Activated CD8-positive, alpha-beta memory T cell treated with anti-CD3 and anti-CD28 coated beads, Interleukin-2, amount 10 ng/mL, durations not matched to agents 7 days and 5 days (primary cell): ENCODE measurements around the gene SLC17A9. TPM values are rescaled to one million over a fixed set of nuclear protein-coding genes. Genes with fewer than 3 reads are reported as not detected.
A peak's percentile ranks its signal among the peaks of the same experiment; 100 is the strongest.

ENCODE experiments used
- ATAC-seq: fragments of 150-1000 bp; cut with Tn5 transposase; one replicate; pipeline ENCODE4 v1.10.0; 2021; ENCODE audit warnings: moderate library complexity
- CTCF ChIA-PET: fragments of 350-600 bp; sonication (Branson Sonifier 250); formaldehyde crosslinking; loops from one replicate; lab custom pipeline; 2021; ENCODE audit warnings: antibody characterized with exemption; lab: Charles Lee
- DNase-seq: peaks from one replicate; pipeline ENCODE4 v3.0.0-alpha.2; 2020
- H3K27ac Mint-ChIP-seq: one replicate; pipeline ENCODE4 v1.8.0; 2021; ENCODE audit warnings: mild to moderate bottlenecking, mixed read lengths
- H3K27me3 Mint-ChIP-seq: one replicate; pipeline ENCODE4 v1.8.0; 2021; ENCODE audit warnings: mixed read lengths
- H3K36me3 Mint-ChIP-seq: one replicate; pipeline ENCODE4 v1.8.0; 2021; ENCODE audit warnings: mild to moderate bottlenecking, mixed read lengths
- H3K4me1 Mint-ChIP-seq: one replicate; pipeline ENCODE4 v1.8.0; 2021; ENCODE audit warnings: mixed read lengths
- H3K4me3 Mint-ChIP-seq: one replicate; pipeline ENCODE4 v1.8.0; 2021; ENCODE audit warnings: mild to moderate bottlenecking, moderate library complexity, mixed read lengths
- H3K9me3 Mint-ChIP-seq: one replicate; pipeline ENCODE4 v1.8.0; 2022; ENCODE audit warnings: low read depth, mixed read lengths
- total RNA-seq, 2 experiments: library from RNA; stranded (reverse); gene quantifications; one replicate each; pipeline ENCODE4 v1.2.3, GENCODE V29; 2021

SLC17A9 gene
- total RNA-seq, 2 experiments from 2014 or later: 26.1 to 34.1 TPM

- peaks cover 22% of the 10 kb centered on the region for H3K4me1 Mint-ChIP-seq
- CTCF ChIA-PET: interaction anchor here (3.6 kb wide), 1 partner anchor 36 kb away, joined by 27 read pairs; no protein-coding TSS in a partner anchor
- ATAC-seq (no peak), DNase-seq (no peak)
- no peaks in the 10 kb centered on the region for H3K9me3 Mint-ChIP-seq
- H3K4me3 Mint-ChIP-seq: no peak within 1 kb of the TSS
- H3K27ac Mint-ChIP-seq: peak within 1 kb of the TSS; percentile 40
- H3K27me3 Mint-ChIP-seq: peaks cover 72% of the 10 kb centered on the region
- H3K36me3 Mint-ChIP-seq: no peaks in the 10 kb centered on the region
Measured at GRCh38 chr20:63006540-63007359, 54.2 kb downstream of the SLC17A9 start, which contains the start of gene BHLHE23. Gene BHLHE23, minus strand, starts transcription at chr20:63006964. Its CDS starts 190 bp downstream, at chr20:63006774.

- DNase-seq (no peak), ATAC-seq (no peak)
- Mint-ChIP-seq H3K4me3 (no peak overlapping the region), H3K27ac (no peak overlapping the region), H3K27me3 (peaks cover 71% of the 10 kb centered on the region), H3K36me3 (no peaks in the 10 kb centered on the region), H3K4me1 (peaks cover 22% of the 10 kb centered on the region), H3K9me3 (no peaks in the 10 kb centered on the region)
- CTCF ChIA-PET: interaction anchor here (3.6 kb wide), 1 partner anchor 37 kb away, joined by 27 read pairs; no protein-coding TSS in a partner anchor
Measured at GRCh38 chr20:63007360-63007645, 54.8 kb downstream of the SLC17A9 start.

GRCh38 chr20:63007646-63008488 lies 55.4 kb downstream of the SLC17A9 start:
- H3K27ac Mint-ChIP-seq: no peak overlapping the region
- H3K4me3 Mint-ChIP-seq: no peak overlapping the region
- ATAC-seq (no peak), DNase-seq (no peak)
- CTCF ChIA-PET: interaction anchor here (1.0 to 3.6 kb wide), 9 partner anchors 12 to 212 kb away, joined by 3 to 28 read pairs (median 4); partner anchors contain the start of gene MRGBP
- H3K36me3 Mint-ChIP-seq: no peaks in the 10 kb centered on the region
- peaks cover 3% of the 10 kb centered on the region for H3K9me3 Mint-ChIP-seq
- peaks cover 71% of the 10 kb centered on the region for H3K27me3 Mint-ChIP-seq
- peaks cover 22% of the 10 kb centered on the region for H3K4me1 Mint-ChIP-seq

GRCh38 chr20:63008541-63009044 lies 56.1 kb downstream of the SLC17A9 start:
- ATAC-seq: no peak
- CTCF ChIA-PET: interaction anchor here (0.8 to 3.6 kb wide), 21 partner anchors 9 to 216 kb away, joined by 3 to 28 read pairs (median 4); partner anchors contain the start of genes DIDO1, MRGBP and TCFL5
- H3K4me1 Mint-ChIP-seq: peaks cover 22% of the 10 kb centered on the region

GRCh38 chr20:63009045-63009961 lies 56.8 kb downstream of the SLC17A9 start:
- Mint-ChIP-seq H3K36me3 (peaks cover 3% of the 10 kb centered on the region), H3K27me3 (peaks cover 72% of the 10 kb centered on the region), H3K9me3 (peaks cover 8% of the 10 kb centered on the region), H3K4me1 (peaks cover 22% of the 10 kb centered on the region), H3K27ac (no peak overlapping the region), H3K4me3 (no peak overlapping the region)
- peak; percentile 82 for ATAC-seq
- DNase-seq: peak; percentile 86
- CTCF ChIA-PET: interaction anchor here (0.8 to 3.6 kb wide), 23 partner anchors 9 to 217 kb away, joined by 3 to 28 read pairs (median 4); partner anchors contain the start of genes DIDO1, MRGBP and TCFL5

More at GRCh38 chr20:63008541-63009044, 56.1 kb downstream of the SLC17A9 start:
- Mint-ChIP-seq H3K4me3 (no peak overlapping the region), H3K27ac (no peak overlapping the region), H3K36me3 (no peaks in the 10 kb centered on the region), H3K9me3 (peaks cover 5% of the 10 kb centered on the region), H3K27me3 (peaks cover 71% of the 10 kb centered on the region)
- no peak for DNase-seq

- Mint-ChIP-seq H3K36me3 (peaks cover 5% of the 10 kb centered on the region), H3K9me3 (peaks cover 8% of the 10 kb centered on the region), H3K4me1 (peaks cover 18% of the 10 kb centered on the region), H3K4me3 (peak overlapping the region; percentile 70), H3K27ac (peak overlapping the region; percentile 72), H3K27me3 (peaks cover 74% of the 10 kb centered on the region)
- CTCF ChIA-PET: interaction anchor here (0.7 to 3.6 kb wide), 8 partner anchors 16 to 188 kb away, joined by 3 to 28 read pairs (median 6); partner anchors contain the start of gene TCFL5
- ATAC-seq (peak; percentile 69), DNase-seq (peak; percentile 91)
Measured at GRCh38 chr20:63009988-63010769, 57.7 kb downstream of the SLC17A9 start.

- H3K27me3 Mint-ChIP-seq: peaks cover 67% of the 10 kb centered on the region
- no peak for ATAC-seq
- no peak overlapping the region for H3K4me3 Mint-ChIP-seq
- H3K36me3 Mint-ChIP-seq: peaks cover 5% of the 10 kb centered on the region
- peaks cover 18% of the 10 kb centered on the region for H3K4me1 Mint-ChIP-seq
- DNase-seq: no peak
- no peak overlapping the region for H3K27ac Mint-ChIP-seq
- H3K9me3 Mint-ChIP-seq: peaks cover 8% of the 10 kb centered on the region
- CTCF ChIA-PET: interaction anchor here (0.8 to 2.1 kb wide), 2 partner anchors 39 to 114 kb away, joined by 3 to 18 read pairs; no protein-coding TSS in a partner anchor
Measured at GRCh38 chr20:63011798-63012197, 59.3 kb downstream of the SLC17A9 start.

GRCh38 chr20:63013207-63013606 lies 60.7 kb downstream of the SLC17A9 start:
- ATAC-seq (no peak), DNase-seq (no peak)
- CTCF ChIA-PET: no interaction called here
- Mint-ChIP-seq H3K27me3 (peaks cover 59% of the 10 kb centered on the region), H3K4me1 (peaks cover 18% of the 10 kb centered on the region), H3K9me3 (peaks cover 8% of the 10 kb centered on the region), H3K36me3 (peaks cover 5% of the 10 kb centered on the region), H3K27ac (no peak overlapping the region), H3K4me3 (no peak overlapping the region)

GRCh38 chr20:63014287-63014686 lies 61.8 kb downstream of the SLC17A9 start:
- Mint-ChIP-seq H3K4me1 (peaks cover 11% of the 10 kb centered on the region), H3K27me3 (peaks cover 54% of the 10 kb centered on the region), H3K4me3 (no peak overlapping the region), H3K27ac (no peak overlapping the region), H3K9me3 (peaks cover 8% of the 10 kb centered on the region), H3K36me3 (peaks cover 5% of the 10 kb centered on the region)
- DNase-seq (no peak), ATAC-seq (no peak)
- CTCF ChIA-PET: no interaction called here

- Mint-ChIP-seq H3K36me3 (peaks cover 5% of the 10 kb centered on the region), H3K27me3 (peaks cover 58% of the 10 kb centered on the region), H3K9me3 (peaks cover 8% of the 10 kb centered on the region), H3K27ac (no peak overlapping the region), H3K4me3 (no peak overlapping the region), H3K4me1 (peaks cover 10% of the 10 kb centered on the region)
- CTCF ChIA-PET: no interaction called here
- no peak for ATAC-seq
- no peak for DNase-seq
Measured at GRCh38 chr20:63014710-63015109, 62.2 kb downstream of the SLC17A9 start.

- H3K9me3 Mint-ChIP-seq: peaks cover 8% of the 10 kb centered on the region
- no peak overlapping the region for H3K4me3 Mint-ChIP-seq
- H3K4me1 Mint-ChIP-seq: peaks cover 5% of the 10 kb centered on the region
- H3K36me3 Mint-ChIP-seq: peaks cover 5% of the 10 kb centered on the region
- CTCF ChIA-PET: no interaction called here
- H3K27me3 Mint-ChIP-seq: peaks cover 57% of the 10 kb centered on the region
- no peak overlapping the region for H3K27ac Mint-ChIP-seq
- no peak for DNase-seq
- no peak for ATAC-seq
Measured at GRCh38 chr20:63015147-63015661, 62.7 kb downstream of the SLC17A9 start.
